Panc1 (cell line): ENCODE data around the gene EFNA2.

Experiments
- CTCF ChIP-seq: fragments of 450-650 bp; IDR thresholded peaks from 2 replicates; pipeline ENCODE4 v1.5.1; 2017; ENCODE audit warnings: mild to moderate bottlenecking
- POLR2AphosphoS5 ChIP-seq: IDR thresholded peaks from 2 replicates; pipeline ENCODE4 v1.6.1; 2012; ENCODE audit warnings: mild to moderate bottlenecking, low read depth, low read length, moderate library complexity
- REST ChIP-seq, 2 experiments: IDR thresholded peaks; 2 replicates each; pipeline ENCODE4 v1.6.1; 2011 to 2012; ENCODE audit warnings: low read depth in 2 of 2, control low read depth in 1 of 2, low read length in 1 of 2, mild to moderate bottlenecking in 1 of 2, moderate library complexity in 1 of 2; ENCODE audit not compliant: insufficient read depth in 1 of 2
- SIN3A ChIP-seq: IDR thresholded peaks from 2 replicates; pipeline ENCODE4 v1.6.1; 2012; ENCODE audit warnings: low read depth, mild to moderate bottlenecking, low read length, moderate library complexity, borderline replicate concordance; ENCODE audit not compliant: insufficient read depth

- TF ChIP-seq CTCF (no peak), REST (IDR thresholded peaks at IDR 0.05; ENCODE audit: insufficient read depth in 1 of 2, low read depth in 2 of 2, low read length in 1 of 2) (no peak), POLR2AphosphoS5 (no peak), SIN3A (no peak)
Measured at GRCh38 chr19:1311543-1312091, 25.9 kb downstream of the EFNA2 start.
